Activated CD8-positive, alpha-beta memory T cell treated with anti-CD3 and anti-CD28 coated beads, Interleukin-2, amount 10 ng/mL, durations not matched to agents 7 days and 5 days (primary cell): ENCODE data around the gene RIMS1. TPM values are rescaled to one million over a fixed set of nuclear protein-coding genes. Genes with fewer than 3 reads are reported as not detected.

Experiments
- ATAC-seq: fragments of 150-1000 bp; cut with Tn5 transposase; one replicate; pipeline ENCODE4 v1.10.0; 2021; ENCODE audit warnings: moderate library complexity
- CTCF ChIA-PET: fragments of 350-600 bp; sonication (Branson Sonifier 250); formaldehyde crosslinking; loops from one replicate; lab custom pipeline; 2021; ENCODE audit warnings: antibody characterized with exemption; lab: Charles Lee
- DNase-seq: peaks from one replicate; pipeline ENCODE4 v3.0.0-alpha.2; 2020
- H3K27ac Mint-ChIP-seq: one replicate; pipeline ENCODE4 v1.8.0; 2021; ENCODE audit warnings: mild to moderate bottlenecking, mixed read lengths
- H3K27me3 Mint-ChIP-seq: one replicate; pipeline ENCODE4 v1.8.0; 2021; ENCODE audit warnings: mixed read lengths
- H3K36me3 Mint-ChIP-seq: one replicate; pipeline ENCODE4 v1.8.0; 2021; ENCODE audit warnings: mild to moderate bottlenecking, mixed read lengths
- H3K4me1 Mint-ChIP-seq: one replicate; pipeline ENCODE4 v1.8.0; 2021; ENCODE audit warnings: mixed read lengths
- H3K4me3 Mint-ChIP-seq: one replicate; pipeline ENCODE4 v1.8.0; 2021; ENCODE audit warnings: mild to moderate bottlenecking, moderate library complexity, mixed read lengths
- H3K9me3 Mint-ChIP-seq: one replicate; pipeline ENCODE4 v1.8.0; 2022; ENCODE audit warnings: low read depth, mixed read lengths
- total RNA-seq, 2 experiments: library from RNA; stranded (reverse); gene quantifications; one replicate each; pipeline ENCODE4 v1.2.3, GENCODE V29; 2021

Gene RIMS1
- total RNA-seq, 2 experiments from 2014 or later = not detected

GRCh38 chr6:72248621-72249020 lies 362.3 kb downstream of the RIMS1 start:
- Mint-ChIP-seq H3K36me3 (no peaks in the 10 kb centered on the region), H3K4me3 (no peak overlapping the region), H3K4me1 (no peaks in the 10 kb centered on the region), H3K9me3 (no peaks in the 10 kb centered on the region), H3K27me3 (no peaks in the 10 kb centered on the region), H3K27ac (no peak overlapping the region)
- CTCF ChIA-PET = no interaction called here
- DNase-seq (no peak), ATAC-seq (no peak)

- no peak for ATAC-seq
- H3K4me1 Mint-ChIP-seq = no peaks in the 10 kb centered on the region
- H3K9me3 Mint-ChIP-seq = no peaks in the 10 kb centered on the region
- no peak overlapping the region for H3K4me3 Mint-ChIP-seq
- no peak overlapping the region for H3K27ac Mint-ChIP-seq
- CTCF ChIA-PET = no interaction called here
- H3K36me3 Mint-ChIP-seq = no peaks in the 10 kb centered on the region
- no peaks in the 10 kb centered on the region for H3K27me3 Mint-ChIP-seq
- no peak for DNase-seq
Observed at GRCh38 chr6:72250664-72251063, 364.3 kb downstream of the RIMS1 start.

GRCh38 chr6:72260489-72260888 lies 374.1 kb downstream of the RIMS1 start:
- Mint-ChIP-seq H3K9me3 (no peaks in the 10 kb centered on the region), H3K4me3 (no peak overlapping the region), H3K4me1 (no peaks in the 10 kb centered on the region), H3K36me3 (no peaks in the 10 kb centered on the region), H3K27me3 (no peaks in the 10 kb centered on the region), H3K27ac (no peak overlapping the region)
- CTCF ChIA-PET = no interaction called here
- DNase-seq (no peak), ATAC-seq (no peak)

GRCh38 chr6:72261554-72261953 lies 375.2 kb downstream of the RIMS1 start:
- CTCF ChIA-PET = no interaction called here
- no peak for ATAC-seq
- Mint-ChIP-seq H3K27me3 (no peaks in the 10 kb centered on the region), H3K9me3 (no peaks in the 10 kb centered on the region), H3K36me3 (no peaks in the 10 kb centered on the region), H3K4me3 (no peak overlapping the region), H3K27ac (no peak overlapping the region), H3K4me1 (no peaks in the 10 kb centered on the region)
- DNase-seq = no peak

- Mint-ChIP-seq H3K4me3 (no peak overlapping the region), H3K4me1 (no peaks in the 10 kb centered on the region), H3K27me3 (no peaks in the 10 kb centered on the region), H3K9me3 (no peaks in the 10 kb centered on the region), H3K36me3 (no peaks in the 10 kb centered on the region), H3K27ac (no peak overlapping the region)
- ATAC-seq (no peak), DNase-seq (no peak)
- CTCF ChIA-PET = no interaction called here
Observed at GRCh38 chr6:72262254-72262653, 375.9 kb downstream of the RIMS1 start.

- ATAC-seq = no peak
- Mint-ChIP-seq H3K4me3 (no peak overlapping the region), H3K36me3 (no peaks in the 10 kb centered on the region), H3K27ac (no peak overlapping the region), H3K9me3 (no peaks in the 10 kb centered on the region), H3K4me1 (no peaks in the 10 kb centered on the region), H3K27me3 (no peaks in the 10 kb centered on the region)
- CTCF ChIA-PET = no interaction called here
- DNase-seq = no peak
Observed at GRCh38 chr6:72267470-72267869, 381.1 kb downstream of the RIMS1 start.

GRCh38 chr6:72271531-72271930 lies 385.2 kb downstream of the RIMS1 start:
- Mint-ChIP-seq H3K27me3 (no peaks in the 10 kb centered on the region), H3K27ac (no peak overlapping the region), H3K9me3 (no peaks in the 10 kb centered on the region), H3K4me3 (no peak overlapping the region), H3K4me1 (no peaks in the 10 kb centered on the region), H3K36me3 (no peaks in the 10 kb centered on the region)
- ATAC-seq (no peak), DNase-seq (no peak)
- CTCF ChIA-PET = no interaction called here

GRCh38 chr6:72272958-72273357 lies 386.6 kb downstream of the RIMS1 start:
- Mint-ChIP-seq H3K27me3 (no peaks in the 10 kb centered on the region), H3K4me3 (no peak overlapping the region), H3K4me1 (no peaks in the 10 kb centered on the region), H3K9me3 (no peaks in the 10 kb centered on the region), H3K36me3 (no peaks in the 10 kb centered on the region), H3K27ac (no peak overlapping the region)
- CTCF ChIA-PET = no interaction called here
- no peak for ATAC-seq
- DNase-seq = no peak

- Mint-ChIP-seq H3K4me1 (no peaks in the 10 kb centered on the region), H3K27me3 (no peaks in the 10 kb centered on the region)
- ATAC-seq = no peak
Observed at GRCh38 chr6:72275888-72276287, 389.5 kb downstream of the RIMS1 start.

GRCh38 chr6:72282201-72282600 lies 395.9 kb downstream of the RIMS1 start:
- CTCF ChIA-PET = no interaction called here
- no peaks in the 10 kb centered on the region for H3K27me3 Mint-ChIP-seq
- H3K4me1 Mint-ChIP-seq = no peaks in the 10 kb centered on the region
- H3K36me3 Mint-ChIP-seq = no peaks in the 10 kb centered on the region
- ATAC-seq (no peak), DNase-seq (no peak)
- no peak overlapping the region for H3K27ac Mint-ChIP-seq
- H3K4me3 Mint-ChIP-seq = no peak overlapping the region
- no peaks in the 10 kb centered on the region for H3K9me3 Mint-ChIP-seq

More at GRCh38 chr6:72275888-72276287, 389.5 kb downstream of the RIMS1 start:
- no peak overlapping the region for H3K4me3 Mint-ChIP-seq
- no peaks in the 10 kb centered on the region for H3K9me3 Mint-ChIP-seq
- CTCF ChIA-PET = no interaction called here
- DNase-seq = no peak
- H3K36me3 Mint-ChIP-seq = no peaks in the 10 kb centered on the region
- no peak overlapping the region for H3K27ac Mint-ChIP-seq

- Mint-ChIP-seq H3K4me3 (no peak overlapping the region), H3K27ac (no peak overlapping the region), H3K9me3 (no peaks in the 10 kb centered on the region), H3K36me3 (no peaks in the 10 kb centered on the region), H3K4me1 (no peaks in the 10 kb centered on the region), H3K27me3 (no peaks in the 10 kb centered on the region)
- DNase-seq (no peak), ATAC-seq (no peak)
- CTCF ChIA-PET = no interaction called here
Observed at GRCh38 chr6:72283571-72283970, 397.2 kb downstream of the RIMS1 start.

GRCh38 chr6:72286911-72287311 lies 400.6 kb downstream of the RIMS1 start:
- Mint-ChIP-seq H3K27ac (no peak overlapping the region), H3K4me3 (no peak overlapping the region), H3K36me3 (no peaks in the 10 kb centered on the region), H3K27me3 (no peaks in the 10 kb centered on the region), H3K9me3 (no peaks in the 10 kb centered on the region), H3K4me1 (no peaks in the 10 kb centered on the region)
- no peak for DNase-seq
- ATAC-seq = no peak
- CTCF ChIA-PET = no interaction called here

GRCh38 chr6:72287801-72288200 lies 401.5 kb downstream of the RIMS1 start:
- CTCF ChIA-PET = no interaction called here
- Mint-ChIP-seq H3K9me3 (no peaks in the 10 kb centered on the region), H3K4me3 (no peak overlapping the region), H3K4me1 (no peaks in the 10 kb centered on the region), H3K27me3 (no peaks in the 10 kb centered on the region), H3K27ac (no peak overlapping the region), H3K36me3 (no peaks in the 10 kb centered on the region)
- DNase-seq (no peak), ATAC-seq (no peak)

GRCh38 chr6:72288592-72288991 lies 402.2 kb downstream of the RIMS1 start:
- Mint-ChIP-seq H3K27me3 (no peaks in the 10 kb centered on the region), H3K27ac (no peak overlapping the region), H3K4me3 (no peak overlapping the region), H3K4me1 (no peaks in the 10 kb centered on the region), H3K9me3 (no peaks in the 10 kb centered on the region), H3K36me3 (no peaks in the 10 kb centered on the region)
- DNase-seq (no peak), ATAC-seq (no peak)
- CTCF ChIA-PET = no interaction called here

GRCh38 chr6:72290620-72291019 lies 404.3 kb downstream of the RIMS1 start:
- no peak overlapping the region for H3K27ac Mint-ChIP-seq
- CTCF ChIA-PET = no interaction called here
- no peaks in the 10 kb centered on the region for H3K4me1 Mint-ChIP-seq

More at GRCh38 chr6:72290620-72291019, 404.3 kb downstream of the RIMS1 start:
- H3K36me3 Mint-ChIP-seq = no peaks in the 10 kb centered on the region
- ATAC-seq (no peak), DNase-seq (no peak)
- no peaks in the 10 kb centered on the region for H3K9me3 Mint-ChIP-seq
- no peak overlapping the region for H3K4me3 Mint-ChIP-seq
- H3K27me3 Mint-ChIP-seq = no peaks in the 10 kb centered on the region
